Activated naive CD4-positive, alpha-beta T cell treated with Interleukin-2 at 50 U/mL for 16 hours (primary cell): Measurements from ENCODE around the gene DUSP14.

Source experiments
- DNase-seq: peaks from one replicate; pipeline ENCODE4 v3.0.0-alpha.2; 2020

DUSP14 gene

DNA sequence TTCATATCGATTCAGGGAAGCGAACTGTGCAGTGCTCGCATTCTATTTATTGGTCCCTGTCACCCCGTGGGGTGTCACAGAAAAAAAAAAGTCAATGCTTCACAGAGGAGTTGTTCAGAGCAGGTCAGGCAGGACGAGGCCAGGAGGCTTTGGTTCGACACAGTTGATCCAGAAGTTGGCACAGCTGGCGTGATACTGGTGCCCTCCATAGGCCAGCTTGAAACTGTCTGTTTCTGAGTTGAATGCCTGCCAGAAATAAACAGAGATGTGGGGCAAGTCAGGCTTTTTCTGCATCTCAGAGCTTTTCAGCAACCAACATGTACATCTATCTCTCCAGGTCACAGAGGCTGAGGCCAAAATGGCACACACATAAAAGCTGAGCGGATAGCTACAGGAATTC lies 29.1 kb downstream of the DUSP14 start:
- no peak for DNase-seq

DNA sequence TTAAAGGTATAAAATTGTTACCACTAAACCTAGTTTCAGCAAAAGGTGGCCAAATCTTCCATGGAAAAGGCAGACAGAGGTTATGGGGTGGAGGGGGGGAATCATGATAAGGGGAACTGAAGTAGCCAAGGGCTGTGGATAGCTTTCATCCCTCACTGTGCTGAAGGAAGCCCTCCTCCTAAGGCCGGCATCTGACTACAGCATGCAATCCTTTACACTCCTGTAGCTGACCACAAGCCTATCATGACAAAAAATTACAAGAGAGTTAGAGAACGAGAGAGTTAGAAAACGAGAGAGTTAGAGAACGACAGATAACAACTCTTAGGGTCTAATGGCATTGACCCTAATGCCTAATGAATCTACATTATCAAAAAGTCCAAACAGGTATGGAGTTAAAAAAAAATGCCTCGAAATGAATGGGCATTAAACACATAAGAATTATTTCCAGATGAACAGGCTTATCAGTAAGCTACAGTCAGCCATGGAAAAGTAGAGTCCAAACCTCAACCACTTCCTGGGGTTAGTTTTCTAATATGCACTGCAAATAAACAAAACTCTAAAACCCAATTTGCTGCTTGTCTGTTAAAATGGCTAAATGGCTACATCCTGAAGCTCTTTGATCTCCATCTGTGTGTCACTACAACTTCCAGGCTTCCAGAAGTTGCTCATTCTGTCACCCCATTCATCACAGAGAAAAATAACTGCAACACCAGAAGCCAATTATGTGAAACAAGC lies 29.7 kb downstream of the DUSP14 start:
- no peak for DNase-seq

DNA sequence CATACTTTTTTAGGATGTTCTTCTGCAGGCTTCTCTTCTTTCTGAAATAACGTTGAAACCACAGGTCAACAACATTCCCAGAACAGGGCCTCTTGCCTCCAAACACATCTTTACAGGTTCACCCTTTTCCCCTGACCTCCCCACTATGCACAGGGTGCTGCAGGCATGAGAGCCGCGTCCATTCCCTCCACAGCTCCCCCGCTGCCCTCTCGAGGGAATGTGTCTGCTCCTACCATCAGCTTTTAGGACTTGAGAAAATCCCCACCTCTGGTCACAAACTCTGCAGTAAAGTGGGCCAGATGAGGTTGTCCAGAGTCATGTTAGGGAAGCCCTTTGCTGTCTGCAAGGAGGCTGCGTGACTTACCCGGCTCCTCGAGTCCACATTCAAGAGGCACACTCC lies 30.5 kb downstream of the DUSP14 start:
- DNase-seq: no peak

DNA sequence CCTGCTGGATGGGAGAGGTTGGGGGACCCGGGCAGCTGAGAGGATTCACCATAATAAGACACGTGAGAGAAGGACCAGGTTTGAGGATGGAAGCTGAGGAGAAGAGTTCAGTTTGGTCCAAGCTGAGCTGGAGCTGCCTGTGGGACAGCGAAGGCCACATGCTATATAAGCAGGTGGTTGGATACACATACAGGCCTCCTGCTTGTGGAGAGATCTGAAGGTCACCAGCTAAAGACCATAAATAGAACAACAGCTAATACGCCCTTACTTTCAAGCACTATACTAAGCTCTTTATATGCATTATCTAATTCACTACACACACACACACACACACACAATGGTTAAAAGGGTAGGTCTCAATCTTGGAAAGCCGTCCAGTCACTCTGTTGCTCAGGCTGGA lies 32.1 kb downstream of the DUSP14 start:
- DNase-seq: no peak

DNA sequence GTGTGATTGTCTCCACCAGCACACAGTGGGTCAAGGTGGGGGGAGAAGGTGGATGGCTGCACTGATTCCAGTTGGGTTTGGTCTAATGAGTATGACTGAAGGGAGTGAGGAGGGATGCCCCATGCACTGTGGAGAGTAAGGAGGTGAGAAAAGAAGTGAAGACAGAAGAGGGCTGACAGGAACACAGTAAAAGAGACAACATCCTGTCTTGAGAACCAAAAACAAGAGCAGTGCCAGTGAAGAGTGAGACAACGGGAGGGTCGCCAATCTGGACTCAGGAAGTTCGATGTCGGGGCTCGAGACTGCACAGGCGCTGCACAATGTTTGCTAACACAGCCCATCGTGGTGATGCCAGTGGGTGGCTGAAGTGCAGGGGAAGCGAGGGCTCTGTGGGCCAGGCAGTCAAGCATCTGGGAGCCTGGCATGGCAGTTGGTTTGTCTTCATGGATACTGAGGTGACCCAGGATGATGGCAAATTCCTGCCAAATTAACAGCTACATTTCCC lies 34.1 kb downstream of the DUSP14 start:
- DNase-seq: no peak

DNA sequence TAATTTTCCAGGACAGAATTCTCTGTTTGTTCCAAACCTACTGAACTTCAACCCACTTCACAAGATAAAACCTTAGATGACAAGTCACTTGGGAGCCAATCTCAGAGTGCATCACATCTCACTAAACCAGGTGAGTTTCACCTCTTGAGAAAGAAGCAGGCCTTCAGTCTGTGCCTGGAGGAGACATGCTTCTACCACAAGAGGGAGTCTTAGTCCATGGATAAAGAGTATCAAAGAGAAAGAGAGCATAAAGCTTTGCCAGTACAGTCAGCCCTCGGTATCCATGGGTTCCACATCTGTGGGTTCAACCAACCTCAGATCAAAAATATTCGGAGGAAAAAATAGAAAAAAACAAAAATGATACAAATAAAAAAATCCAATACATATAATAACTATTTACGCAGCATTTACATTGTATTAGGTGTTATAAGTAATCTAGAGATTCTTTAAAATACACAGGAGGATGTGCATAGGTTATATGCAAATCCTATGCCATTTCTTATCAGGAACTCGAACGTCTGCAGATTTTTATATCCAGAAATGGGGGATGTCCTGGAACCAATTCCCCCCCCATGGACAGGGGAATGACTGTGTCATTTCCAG lies 37.7 kb downstream of the DUSP14 start:
- peak; percentile 8 for DNase-seq

DNA sequence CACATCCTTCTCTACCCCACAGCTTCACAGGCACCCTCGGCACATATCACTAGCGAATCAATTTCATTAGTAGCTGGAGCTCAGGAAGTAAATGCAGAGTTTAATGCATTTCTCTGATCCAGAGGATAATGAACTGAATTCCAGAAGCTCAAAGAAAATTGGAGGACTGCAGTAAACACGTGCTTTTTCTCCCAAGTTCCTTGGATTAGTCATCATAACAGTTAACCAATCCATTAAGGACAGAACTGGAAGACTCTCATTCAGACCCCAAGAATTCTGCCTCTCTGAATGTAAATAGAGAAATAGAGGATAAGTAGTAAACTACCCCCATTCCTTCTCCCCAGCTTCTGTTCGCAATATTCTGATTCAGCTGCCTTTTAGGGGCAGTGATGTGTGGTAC lies 40.7 kb downstream of the DUSP14 start:
- no peak for DNase-seq

DNA sequence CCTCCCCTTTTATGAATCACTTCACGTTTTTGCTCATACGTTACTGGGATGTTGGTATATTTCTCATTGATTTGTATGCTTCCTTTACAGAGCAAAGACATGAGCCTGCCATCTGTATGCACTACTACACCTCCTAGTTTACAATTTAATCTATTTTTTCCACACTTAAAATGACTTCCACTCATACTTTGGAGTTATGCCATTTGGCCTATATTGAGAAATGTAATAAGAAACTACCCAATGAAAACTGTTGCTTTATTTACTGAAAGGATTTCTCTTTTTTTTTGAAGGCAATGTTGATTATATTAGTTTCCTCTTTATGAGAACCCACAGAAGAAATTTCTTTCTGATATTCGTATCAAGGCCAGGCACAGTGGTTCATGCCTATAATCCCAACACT lies 43.1 kb downstream of the DUSP14 start:
- no peak for DNase-seq

DNA sequence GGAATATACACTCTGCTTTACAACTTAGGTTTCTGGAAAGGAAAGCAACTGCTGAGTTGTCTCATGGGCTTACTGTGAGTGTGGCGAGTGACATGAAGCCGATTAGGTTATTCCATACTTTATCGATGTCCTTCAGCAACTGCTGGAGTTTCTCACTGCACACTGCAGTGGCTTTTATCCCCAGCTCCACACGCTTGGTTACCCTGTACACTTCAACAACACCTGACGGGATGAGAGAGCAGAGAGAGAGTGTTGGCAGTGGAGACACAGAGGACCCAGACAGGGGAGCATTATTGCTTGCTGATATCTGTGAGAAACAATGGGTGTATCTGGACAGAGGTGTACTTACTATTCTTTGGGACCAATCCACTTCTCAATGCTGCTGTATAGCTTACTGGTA lies 46.2 kb downstream of the DUSP14 start:
- no peak for DNase-seq

DNA sequence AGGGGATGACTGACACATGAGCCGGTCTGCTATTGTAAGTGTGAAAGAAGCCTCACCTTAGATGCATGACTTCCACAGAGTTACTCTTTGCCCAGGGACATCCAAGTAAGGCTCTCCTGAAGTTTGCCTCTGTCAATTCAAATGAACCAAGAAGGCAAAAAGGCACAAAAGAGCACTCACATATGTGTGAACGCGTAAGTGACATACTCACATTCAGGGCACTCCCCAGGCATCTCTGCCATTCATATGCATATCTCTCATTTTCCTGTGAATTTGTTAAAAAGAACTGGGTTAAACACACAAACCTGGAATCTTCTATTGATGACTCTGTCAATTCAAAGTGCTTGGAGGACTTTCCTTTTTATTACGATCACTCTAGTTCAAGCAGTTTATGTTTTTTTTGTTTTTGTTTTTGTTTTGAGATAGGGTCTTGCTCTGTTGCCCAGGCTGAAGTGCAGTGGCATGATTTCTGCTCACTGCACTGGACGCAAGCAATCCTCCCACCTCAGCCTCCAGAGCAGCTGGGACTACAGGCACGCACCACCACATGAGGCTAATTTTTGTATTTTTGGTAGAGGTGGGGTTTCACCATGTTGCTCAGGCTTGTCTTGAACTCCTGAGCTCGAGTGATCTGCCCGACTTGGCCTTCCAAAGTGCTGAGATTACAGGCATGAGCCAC lies 49.4 kb downstream of the DUSP14 start:
- DNase-seq: no peak

DNA sequence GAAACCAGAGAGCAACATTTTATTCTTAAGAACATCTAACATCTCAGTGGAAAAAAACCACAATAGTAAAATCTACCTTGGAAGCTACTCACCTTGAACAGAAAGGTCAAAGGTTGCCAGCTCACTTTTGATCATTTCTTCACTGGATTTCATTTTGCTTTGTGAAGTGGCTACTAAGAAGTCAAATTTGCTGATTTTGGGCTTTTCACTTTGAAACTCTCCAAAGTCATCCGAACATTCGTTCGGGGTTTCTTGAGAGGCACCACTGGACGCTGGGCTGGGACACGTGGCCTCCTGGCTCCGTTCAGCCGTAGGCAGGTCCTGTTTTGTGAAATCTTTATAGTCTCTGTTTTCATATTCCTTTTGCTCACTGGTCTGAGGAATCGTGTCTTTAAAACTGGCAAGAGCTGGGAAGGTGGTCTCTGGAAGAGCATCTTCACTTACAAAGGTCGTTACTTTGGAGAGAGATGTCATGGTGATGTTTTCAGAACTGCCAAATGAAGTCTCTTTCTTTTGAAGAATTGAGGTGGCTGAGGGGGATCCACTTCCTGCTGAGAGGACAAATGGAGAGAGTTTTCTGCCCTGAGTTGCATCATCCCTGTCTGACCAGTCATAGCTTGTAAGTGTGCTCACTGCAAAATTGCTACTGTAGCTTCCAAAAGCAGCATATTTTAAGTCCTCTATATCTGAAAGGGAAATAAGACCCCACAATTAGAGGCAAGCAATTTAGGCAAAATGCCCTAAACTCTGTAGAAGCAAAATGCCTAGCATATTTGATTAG lies 52.4 kb downstream of the DUSP14 start:
- no peak for DNase-seq

DNA sequence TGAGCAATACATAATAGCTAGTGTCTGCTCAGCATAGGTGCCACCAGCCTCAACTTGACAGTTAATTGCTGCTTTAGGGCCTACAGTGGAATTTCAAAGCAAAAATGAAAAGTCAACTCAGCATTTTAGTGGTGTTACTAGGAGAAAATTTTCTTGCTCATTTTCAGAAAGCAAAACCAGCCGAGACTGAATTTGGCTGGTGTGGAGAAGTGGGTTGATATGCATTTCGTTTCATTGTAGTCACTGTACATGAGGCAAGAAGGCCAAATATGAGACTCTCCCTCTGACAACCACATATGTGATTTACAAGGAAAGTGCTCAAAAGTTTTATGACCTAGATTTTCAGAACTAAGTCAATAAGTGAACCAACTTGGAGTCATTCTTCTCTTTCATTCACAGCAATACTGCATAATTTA lies 54.0 kb downstream of the DUSP14 start:
- DNase-seq: no peak

DNA sequence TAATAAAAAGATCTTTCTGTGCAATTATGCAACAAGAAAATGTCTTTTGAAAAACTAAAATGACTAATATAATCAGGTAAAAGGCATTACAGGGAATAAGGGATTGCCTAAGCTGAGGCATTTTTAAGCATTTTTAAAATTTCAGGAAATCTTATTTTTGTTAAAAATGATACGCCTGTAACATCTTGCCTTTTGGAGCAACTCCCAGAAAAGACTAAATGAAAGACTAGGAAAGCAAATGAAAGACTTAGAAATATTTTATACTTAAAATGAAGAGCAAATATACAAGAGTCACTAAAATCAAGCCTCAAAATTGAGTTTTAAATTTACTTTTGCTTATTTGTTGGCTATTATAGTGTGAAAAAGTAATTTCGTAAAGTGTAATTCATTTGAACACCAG lies 55.8 kb downstream of the DUSP14 start:
- DNase-seq: no peak

DNA sequence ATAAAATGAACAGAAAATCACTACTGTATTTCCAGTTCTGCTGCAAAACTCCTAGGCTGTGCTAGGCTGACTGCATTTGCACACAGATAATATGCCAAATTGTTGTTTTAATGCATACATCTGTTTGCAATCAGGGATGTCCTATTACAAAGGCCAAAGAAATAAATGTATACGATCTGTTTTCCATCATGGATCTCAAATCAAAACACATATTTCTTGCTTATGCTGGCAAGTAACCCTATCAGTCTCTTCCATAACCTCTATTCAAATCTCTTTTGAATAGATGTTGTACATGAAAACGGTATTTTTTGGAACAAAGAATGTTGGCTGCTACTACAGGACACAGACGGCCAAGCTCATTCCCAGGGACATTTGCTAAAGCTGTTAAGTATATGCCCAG lies 56.6 kb downstream of the DUSP14 start:
- DNase-seq: no peak

DNA sequence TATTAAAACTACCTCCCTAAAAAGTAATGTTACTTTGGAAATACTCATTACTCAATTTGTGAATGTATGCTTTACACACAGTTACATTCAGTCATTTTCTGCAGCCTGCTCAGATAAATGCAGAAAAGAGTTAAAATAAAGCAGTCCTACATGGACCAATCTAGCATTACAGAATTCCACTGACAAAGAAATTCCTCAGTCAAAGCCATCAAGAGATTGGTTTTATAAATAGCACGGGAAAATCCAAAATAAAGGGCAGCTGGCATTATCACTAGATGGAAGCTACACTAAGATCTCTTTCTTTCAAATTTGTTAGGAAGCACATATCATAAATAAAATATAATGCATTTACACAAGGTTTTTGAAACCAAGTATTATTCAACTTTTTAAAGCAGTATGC lies 58.3 kb downstream of the DUSP14 start:
- no peak for DNase-seq

DNA sequence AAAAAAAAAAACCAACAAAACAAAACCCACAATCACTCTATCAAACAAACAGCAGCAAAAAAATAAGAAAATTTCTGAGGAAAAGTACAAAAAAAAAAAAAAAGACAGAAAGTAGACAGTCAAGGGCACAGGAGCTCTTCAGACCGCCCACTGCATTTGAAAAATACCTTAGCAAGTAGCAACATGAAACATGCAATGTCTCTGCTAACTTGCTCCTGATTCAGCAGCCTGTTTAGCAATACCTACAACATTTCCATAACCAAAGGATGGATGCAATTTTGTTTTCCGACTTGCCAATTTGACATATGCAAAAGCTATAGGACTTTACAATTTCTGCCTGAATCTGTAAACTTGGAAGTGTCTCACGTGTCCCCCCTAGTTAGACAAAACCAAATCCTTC lies 62.1 kb downstream of the DUSP14 start:
- DNase-seq: no peak

DNA sequence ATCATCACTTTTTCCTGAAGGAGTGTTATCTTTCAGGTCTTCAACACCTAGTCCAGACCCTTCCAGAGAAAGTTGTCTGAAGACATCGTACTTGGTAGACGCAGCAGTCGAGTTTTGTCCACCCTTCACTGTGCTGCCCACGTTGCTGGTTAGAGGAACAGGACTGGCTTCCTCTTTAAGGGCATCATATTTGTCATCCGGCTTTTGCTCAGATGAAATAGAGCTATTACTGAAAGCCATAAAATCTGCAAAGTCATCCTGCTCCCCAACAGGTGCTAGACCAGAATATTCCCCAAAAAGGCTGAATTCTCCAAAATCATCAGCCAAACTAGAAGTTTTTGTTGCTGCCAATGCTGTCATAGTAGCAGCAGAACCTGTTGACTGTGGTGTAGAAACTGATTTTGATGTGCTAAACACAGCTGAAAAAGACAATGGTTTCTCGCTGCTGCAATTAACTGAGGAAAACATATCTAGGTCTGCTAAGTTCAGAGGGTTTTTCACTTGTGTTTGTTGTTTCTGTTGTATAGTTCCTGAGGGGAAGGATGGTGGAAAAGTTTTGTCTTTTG lies 63.8 kb downstream of the DUSP14 start:
- no peak for DNase-seq

DNA sequence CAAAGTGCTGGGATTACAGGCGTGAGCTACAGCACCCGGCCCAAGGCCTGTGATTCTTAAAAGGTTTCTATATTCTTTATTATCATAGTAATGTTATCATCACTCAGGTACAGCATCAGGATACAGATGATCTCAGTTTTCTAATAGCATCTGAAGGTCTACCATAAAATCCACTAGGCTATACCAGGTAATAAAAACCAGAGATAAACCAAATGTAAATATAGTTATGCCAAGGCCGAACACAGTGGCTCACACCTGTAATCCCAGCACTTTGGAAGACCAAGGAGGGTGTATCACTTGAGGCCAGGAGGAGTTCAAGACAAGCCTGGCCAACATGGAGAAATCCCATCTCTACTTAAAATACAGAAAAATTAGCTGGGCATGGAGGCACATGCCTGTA lies 65.7 kb downstream of the DUSP14 start:
- no peak for DNase-seq

DNA sequence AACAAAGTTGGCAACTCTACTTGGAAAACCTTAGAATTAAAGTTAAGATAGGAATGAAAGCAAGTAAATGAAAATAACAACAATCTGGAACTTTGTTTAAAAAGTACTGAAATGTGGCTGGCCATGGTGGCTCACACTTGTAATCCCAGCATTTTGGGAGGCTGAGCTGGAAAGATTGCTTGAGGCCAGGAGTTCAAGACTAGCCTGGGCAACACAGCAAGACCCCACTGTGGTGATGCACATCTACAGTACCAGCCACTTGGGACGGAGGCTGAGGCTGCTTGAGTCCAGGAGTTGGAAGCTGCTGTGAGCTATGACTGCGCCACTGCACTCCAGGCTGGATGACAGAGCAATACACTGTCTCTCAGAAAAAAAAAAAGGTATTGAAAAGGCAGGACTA lies 67.8 kb downstream of the DUSP14 start:
- DNase-seq: no peak

DNA sequence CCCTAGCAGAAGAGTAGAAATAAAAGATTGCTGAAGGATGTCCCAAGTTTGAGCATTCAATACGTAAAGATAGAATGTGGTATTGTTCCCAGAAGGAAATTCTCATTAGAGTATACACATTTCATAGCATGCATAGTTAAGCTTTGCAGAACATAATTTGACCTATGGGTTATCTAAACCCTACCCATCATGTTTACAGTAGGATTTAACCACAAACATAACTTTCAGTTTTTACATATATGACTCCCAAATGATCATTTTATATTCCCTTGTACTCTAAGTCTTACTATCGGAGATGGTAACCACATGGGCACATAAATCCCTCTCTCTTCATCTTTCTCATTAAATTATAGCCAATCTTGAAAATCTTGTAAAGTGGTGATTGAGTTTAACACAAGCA lies 68.6 kb downstream of the DUSP14 start:
- no peak for DNase-seq

DNA sequence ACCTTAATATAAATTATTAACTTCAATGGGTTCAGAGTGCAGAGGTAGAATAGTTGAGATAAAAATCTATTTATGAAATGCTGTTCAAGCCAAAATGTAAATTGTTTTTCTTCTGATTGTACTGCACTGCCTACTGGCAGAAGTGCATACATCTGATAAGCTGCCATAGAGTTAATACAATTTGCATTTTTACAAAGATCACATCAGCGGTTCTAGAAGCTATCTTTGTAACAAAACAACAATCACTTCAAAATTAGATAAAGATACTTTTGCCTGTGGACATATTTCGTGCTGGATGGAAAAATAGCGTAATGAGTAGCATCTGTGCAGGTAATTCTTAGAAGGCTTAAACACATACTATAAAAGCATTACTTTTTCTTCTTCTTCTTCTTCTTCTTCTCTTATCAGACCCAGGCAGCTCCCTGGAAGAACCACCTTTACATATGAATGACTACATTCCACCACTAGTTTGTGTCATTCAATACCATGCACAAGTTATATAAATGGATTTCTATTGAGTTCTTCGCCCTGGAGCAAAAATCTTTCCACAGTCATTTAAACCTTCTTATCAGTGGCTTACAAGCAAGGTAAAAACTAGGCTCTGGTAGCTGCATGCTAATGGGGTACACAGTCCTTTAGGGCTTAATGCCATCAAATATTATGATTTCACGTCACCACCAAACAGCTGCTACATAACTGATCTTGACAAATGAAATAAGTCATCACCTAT lies 72.5 kb downstream of the DUSP14 start:
- DNase-seq: no peak
